ENCODE results near the gene PAIP2B. TPM values are rescaled to one million over a fixed set of nuclear protein-coding genes. Genes with fewer than 3 reads are reported as not detected.
"Not testable (repeated sequence)": the region's sequence is repeated elsewhere in the genome, so short reads cannot be mapped to it uniquely, and the experiment has no call there.

The PAIP2B gene
- total RNA-seq, 4 donors from 2014 or later = 1.2 to 7.0 (median 3.6) TPM

DNA sequence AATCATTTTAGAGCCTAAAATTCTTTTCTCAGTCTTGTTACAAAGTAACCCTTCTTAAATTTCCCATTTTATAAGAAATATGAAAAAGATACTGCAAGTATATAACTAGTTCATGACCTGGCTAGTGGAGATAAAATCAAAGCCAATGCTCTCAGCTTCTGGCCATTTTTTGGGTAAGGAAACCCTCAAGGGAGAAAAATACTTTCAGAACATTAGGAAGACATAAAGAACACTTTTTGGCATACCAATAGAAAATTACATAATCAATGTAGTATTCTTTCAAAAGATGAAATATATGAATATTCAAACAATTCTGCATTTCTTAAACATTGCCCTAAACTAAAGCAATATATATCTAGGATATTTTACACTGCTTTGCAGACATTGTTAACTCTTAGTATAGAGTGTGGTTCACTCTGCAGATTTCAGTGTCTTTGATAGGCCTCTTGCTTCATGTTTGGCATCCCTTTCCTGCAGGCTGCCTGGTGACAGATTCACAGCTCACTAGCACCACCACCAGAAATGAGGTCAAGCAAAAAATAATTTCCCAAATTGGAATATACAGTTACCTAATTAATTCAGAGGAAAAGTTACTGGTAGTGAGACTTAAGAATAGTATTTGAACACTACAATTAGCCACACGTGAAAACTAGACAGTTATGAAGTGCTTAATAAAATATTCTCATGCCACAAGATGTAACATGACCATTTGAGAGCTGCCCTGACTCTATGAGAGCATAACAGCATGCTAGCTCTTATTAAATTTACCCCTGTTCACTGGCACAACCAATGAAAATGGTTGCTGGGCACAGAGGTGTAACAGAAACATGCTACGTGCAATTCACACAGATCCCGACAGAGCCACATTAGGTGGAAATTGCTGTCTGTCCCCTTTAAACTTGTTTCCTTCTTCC, 36.0 kb downstream of the PAIP2B start:
- TF ChIP-seq, protein P1, sequence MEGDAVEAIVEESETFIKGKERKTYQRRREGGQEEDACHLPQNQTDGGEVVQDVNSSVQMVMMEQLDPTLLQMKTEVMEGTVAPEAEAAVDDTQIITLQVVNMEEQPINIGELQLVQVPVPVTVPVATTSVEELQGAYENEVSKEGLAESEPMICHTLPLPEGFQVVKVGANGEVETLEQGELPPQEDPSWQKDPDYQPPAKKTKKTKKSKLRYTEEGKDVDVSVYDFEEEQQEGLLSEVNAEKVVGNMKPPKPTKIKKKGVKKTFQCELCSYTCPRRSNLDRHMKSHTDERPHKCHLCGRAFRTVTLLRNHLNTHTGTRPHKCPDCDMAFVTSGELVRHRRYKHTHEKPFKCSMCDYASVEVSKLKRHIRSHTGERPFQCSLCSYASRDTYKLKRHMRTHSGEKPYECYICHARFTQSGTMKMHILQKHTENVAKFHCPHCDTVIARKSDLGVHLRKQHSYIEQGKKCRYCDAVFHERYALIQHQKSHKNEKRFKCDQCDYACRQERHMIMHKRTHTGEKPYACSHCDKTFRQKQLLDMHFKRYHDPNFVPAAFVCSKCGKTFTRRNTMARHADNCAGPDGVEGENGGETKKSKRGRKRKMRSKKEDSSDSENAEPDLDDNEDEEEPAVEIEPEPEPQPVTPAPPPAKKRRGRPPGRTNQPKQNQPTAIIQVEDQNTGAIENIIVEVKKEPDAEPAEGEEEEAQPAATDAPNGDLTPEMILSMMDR (IDR thresholded peaks at IDR 0.05) = no peak
- no peak for TF ChIP-seq EP300 (IDR thresholded peaks at IDR 0.05; ENCODE audit: low read depth)
- TF ChIP-seq POLR2A (IDR thresholded peaks at IDR 0.05) = no peak
- TF ChIP-seq POLR2AphosphoS5 (IDR thresholded peaks at IDR 0.05) = no peak
- H3K4me3 ChIP-seq = no peak overlapping the region
- intact Hi-C loops (cut with DNase I; ENCODE audit: low total_unique reads) = no loop called here

DNA sequence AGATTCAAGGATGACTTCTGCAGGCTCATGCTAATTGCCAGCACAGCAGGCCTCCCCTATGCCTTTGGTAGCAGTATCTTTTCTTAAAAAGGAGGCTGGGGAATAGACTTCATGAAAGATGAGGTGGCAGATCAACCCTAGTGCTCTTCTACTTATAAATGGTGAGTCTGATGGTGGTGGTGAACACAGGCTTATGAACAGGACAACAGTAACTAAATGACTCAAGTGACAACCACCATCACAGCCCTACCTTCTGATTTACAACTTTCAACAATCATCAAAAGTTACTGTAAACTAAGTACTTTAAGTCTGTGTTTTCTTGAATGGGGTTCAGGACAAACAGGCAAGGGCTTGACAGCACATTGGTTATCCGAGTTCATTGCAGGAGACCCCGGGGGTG, 39.3 kb downstream of the PAIP2B start:
- Histone ChIP-seq H3K27ac (no peak overlapping the region), H3K4me3 (no peak overlapping the region), H3K27me3 (no peaks in the 10 kb centered on the region), H3K4me1 (no peaks in the 10 kb centered on the region), H3K9me3 (no peaks in the 10 kb centered on the region), H3K36me3 (no peaks in the 10 kb centered on the region)
- in situ Hi-C loops (cut with MboI; ENCODE audit: low pct_ligation_motif_present in 1 of 4, low pct_unique_long_range_greater_than_20kb in 1 of 4, low sequenced_read_pairs in 3 of 4) (no loop called here), intact Hi-C loops (cut with DNase I; ENCODE audit: low total_unique reads) (no loop called here)
- no peak for TF ChIP-seq EP300 (IDR thresholded peaks at IDR 0.05; ENCODE audit: low read depth)
- TF ChIP-seq, protein P1 (IDR thresholded peaks at IDR 0.05) = no peak
- TF ChIP-seq POLR2A (IDR thresholded peaks at IDR 0.05) = no peak
- no peak for TF ChIP-seq POLR2AphosphoS5 (IDR thresholded peaks at IDR 0.05)
- no peak for DNase-seq
- 77 to 86% methylated on average over 2 of the region's 2 CpGs for WGBS, 2 donors (ENCODE audit: low coverage in 1 of 2)

More for the DNA sequence above, 36.0 kb downstream of the PAIP2B start:
- H3K36me3 ChIP-seq = no peaks in the 10 kb centered on the region
- H3K27ac ChIP-seq = no peak overlapping the region
- 68 to 76% methylated on average over 3 of the region's 3 CpGs for WGBS, 2 donors (ENCODE audit: low coverage in 1 of 2)
- H3K9me3 ChIP-seq = no peaks in the 10 kb centered on the region
- in situ Hi-C loops (cut with MboI; ENCODE audit: low pct_ligation_motif_present in 1 of 4, low pct_unique_long_range_greater_than_20kb in 1 of 4, low sequenced_read_pairs in 3 of 4) = no loop called here
- no peak for DNase-seq
- no peaks in the 10 kb centered on the region for H3K27me3 ChIP-seq
- no peaks in the 10 kb centered on the region for H3K4me1 ChIP-seq

DNA sequence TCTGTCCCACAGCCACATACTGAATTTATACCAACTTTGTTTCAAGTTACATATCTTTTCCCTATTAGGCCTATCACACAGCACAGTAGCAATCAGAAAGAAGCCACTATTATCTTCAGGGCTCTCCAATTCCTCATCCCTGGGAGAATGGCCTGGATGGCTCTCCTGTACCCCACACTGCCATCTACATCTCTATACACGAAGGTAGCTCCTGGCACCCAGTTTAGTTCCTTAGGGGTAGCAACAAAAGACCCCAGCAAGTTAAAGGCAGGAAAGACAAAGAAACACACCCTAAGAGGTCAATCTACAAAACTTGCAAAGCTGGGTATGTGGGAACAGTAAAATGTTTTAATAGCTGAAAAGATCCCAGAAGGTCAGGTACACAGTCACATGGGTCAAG, 39.9 kb downstream of the PAIP2B start:
- WGBS, 2 donors (ENCODE audit: low coverage in 1 of 2) = 81 to 100% methylated on average over 1 of the region's 1 CpG
- Histone ChIP-seq H3K27me3 (no peaks in the 10 kb centered on the region), H3K4me3 (no peak overlapping the region), H3K27ac (no peak overlapping the region), H3K4me1 (no peaks in the 10 kb centered on the region), H3K36me3 (no peaks in the 10 kb centered on the region), H3K9me3 (no peaks in the 10 kb centered on the region)
- intact Hi-C loops (cut with DNase I; ENCODE audit: low total_unique reads) (no loop called here), in situ Hi-C loops (cut with MboI; ENCODE audit: low pct_ligation_motif_present in 1 of 4, low pct_unique_long_range_greater_than_20kb in 1 of 4, low sequenced_read_pairs in 3 of 4) (no loop called here)
- no peak for DNase-seq
- TF ChIP-seq EP300 (IDR thresholded peaks at IDR 0.05; ENCODE audit: low read depth) = no peak
- no peak for TF ChIP-seq POLR2AphosphoS5 (IDR thresholded peaks at IDR 0.05)

DNA sequence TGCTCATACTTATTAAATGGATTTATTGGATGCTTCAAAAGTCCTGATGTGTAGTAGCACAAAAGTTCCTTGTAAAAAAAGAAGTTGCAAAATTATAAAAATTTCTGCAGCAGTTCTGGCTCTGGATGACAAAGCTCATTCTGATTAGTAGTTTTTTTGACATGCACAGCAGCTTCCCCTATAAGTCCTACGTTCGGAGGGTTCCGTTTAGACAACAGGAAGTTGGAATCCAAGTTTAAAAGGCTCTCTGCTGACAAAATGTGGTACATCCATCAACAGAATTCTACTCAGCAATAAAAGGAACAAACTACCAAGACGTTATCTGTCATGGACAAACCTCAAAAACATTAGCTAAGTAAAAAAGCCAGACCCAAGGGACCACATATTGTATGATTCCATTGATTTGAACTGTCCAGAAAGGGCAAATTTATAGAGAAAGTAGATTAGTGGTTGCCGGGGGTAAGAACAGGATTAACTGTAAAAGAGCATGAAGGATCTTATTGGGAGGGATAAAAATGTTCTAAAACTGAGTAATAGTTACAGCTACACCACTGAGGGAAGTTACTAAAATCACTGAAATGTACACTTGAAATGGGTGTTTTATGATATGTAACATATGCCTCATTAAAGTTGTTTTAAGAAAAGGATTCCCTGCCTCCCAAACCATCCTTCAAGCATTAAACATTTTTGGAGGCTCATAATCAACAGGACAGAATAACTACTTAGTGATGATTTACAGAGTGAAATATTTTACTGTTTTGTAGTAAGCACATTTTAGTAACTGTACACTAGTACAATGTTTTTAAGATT, 43.4 kb downstream of the PAIP2B start:
- H3K9me3 ChIP-seq; H3K4me3 ChIP-seq; H3K27ac ChIP-seq; intact Hi-C loops (cut with DNase I; ENCODE audit: low total_unique reads); in situ Hi-C loops (cut with MboI; ENCODE audit: low pct_ligation_motif_present in 1 of 4, low pct_unique_long_range_greater_than_20kb in 1 of 4, low sequenced_read_pairs in 3 of 4); H3K36me3 ChIP-seq; DNase-seq; H3K4me1 ChIP-seq; H3K27me3 ChIP-seq: not testable (repeated sequence)
- 25 to 41% methylated on average over 1 to 5 of the region's 5 CpGs for WGBS, 2 donors (ENCODE audit: low coverage in 1 of 2)

DNA sequence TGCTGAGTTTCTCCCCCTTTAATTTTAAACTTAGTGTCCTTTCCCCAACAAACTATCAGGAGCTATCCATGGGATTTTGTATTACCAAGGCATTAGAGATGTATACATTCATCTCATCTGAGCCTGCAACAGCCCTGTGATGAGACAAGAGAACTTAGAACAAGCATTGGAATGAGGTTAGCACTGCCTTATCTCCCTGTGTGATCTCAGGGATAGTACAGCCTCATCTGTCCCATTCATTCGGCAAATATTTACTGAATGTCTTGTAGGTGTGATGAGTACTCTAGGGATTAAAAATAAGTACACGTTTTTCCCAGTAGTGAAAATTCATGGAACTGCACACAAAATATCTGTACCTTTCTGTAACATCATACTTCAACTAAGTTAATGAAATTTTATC, 45.6 kb downstream of the PAIP2B start:
- Histone ChIP-seq H3K9me3 (no peaks in the 10 kb centered on the region), H3K4me1 (no peaks in the 10 kb centered on the region), H3K36me3 (no peaks in the 10 kb centered on the region), H3K27ac (no peak overlapping the region), H3K27me3 (no peaks in the 10 kb centered on the region), H3K4me3 (no peak overlapping the region)
- WGBS, 2 donors (ENCODE audit: low coverage in 1 of 2) = 79 to 84% methylated on average over 2 of the region's 2 CpGs
- intact Hi-C loops (cut with DNase I; ENCODE audit: low total_unique reads) = no loop called here
- DNase-seq = no peak
- in situ Hi-C loops (cut with MboI; ENCODE audit: low pct_ligation_motif_present in 1 of 4, low pct_unique_long_range_greater_than_20kb in 1 of 4, low sequenced_read_pairs in 3 of 4) = no loop called here
- TF ChIP-seq EP300 (IDR thresholded peaks at IDR 0.05; ENCODE audit: low read depth) (no peak), POLR2AphosphoS5 (IDR thresholded peaks at IDR 0.05) (no peak), POLR2A (IDR thresholded peaks at IDR 0.05) (no peak)
- TF ChIP-seq, protein P1 (IDR thresholded peaks at IDR 0.05) = no peak

DNA sequence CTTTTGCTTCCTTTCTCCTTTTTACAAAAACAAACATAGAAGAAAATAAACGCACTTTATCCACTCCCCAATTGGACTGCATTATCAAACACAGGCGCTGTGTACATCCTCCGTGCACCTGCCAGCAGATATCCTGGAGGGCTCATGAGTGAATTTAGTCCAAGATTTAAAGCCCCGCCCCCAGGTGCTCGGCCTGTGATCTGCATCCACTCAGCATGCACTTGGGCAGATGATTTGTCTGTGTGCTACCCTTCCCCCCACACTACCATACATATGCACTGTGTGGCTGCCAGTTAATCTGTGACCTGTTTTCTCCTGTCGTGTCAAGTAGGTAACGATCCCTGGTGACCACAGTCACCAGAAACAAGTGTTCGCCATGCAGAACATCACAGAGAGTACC, 48.1 kb downstream of the PAIP2B start:
- H3K27me3 ChIP-seq; intact Hi-C loops (cut with DNase I; ENCODE audit: low total_unique reads); H3K4me1 ChIP-seq; H3K4me3 ChIP-seq; in situ Hi-C loops (cut with MboI; ENCODE audit: low pct_ligation_motif_present in 1 of 4, low pct_unique_long_range_greater_than_20kb in 1 of 4, low sequenced_read_pairs in 3 of 4); H3K27ac ChIP-seq; H3K9me3 ChIP-seq; H3K36me3 ChIP-seq; DNase-seq: not testable (repeated sequence)
- 77 to 79% methylated on average over 3 to 8 of the region's 8 CpGs for WGBS, 2 donors (ENCODE audit: low coverage in 1 of 2)
